Activated naive CD4-positive, alpha-beta T cell treated with anti-CD3 and anti-CD28 coated beads for 36 hours (primary cell): Measurements from ENCODE around the gene VIPR1. TPM values are rescaled to one million over a fixed set of nuclear protein-coding genes. Genes with fewer than 3 reads are reported as not detected.

ENCODE experiments used
- CTCF ChIA-PET: fragments of 350-600 bp; sonication (Branson Sonifier 250); formaldehyde crosslinking; loops from one replicate; lab custom pipeline; 2021; ENCODE audit warnings: antibody characterized with exemption; lab: Charles Lee
- DNase-seq: peaks from one replicate; pipeline ENCODE4 v3.0.0-alpha.2; 2020
- H3K27ac Mint-ChIP-seq: one replicate; pipeline ENCODE4 v1.8.0; 2021; ENCODE audit warnings: mild to moderate bottlenecking, mixed read lengths
- H3K27me3 Mint-ChIP-seq: one replicate; pipeline ENCODE4 v1.8.0; 2021; ENCODE audit warnings: low read depth, mixed read lengths
- H3K36me3 Mint-ChIP-seq: one replicate; pipeline ENCODE4 v1.8.0; 2021; ENCODE audit warnings: low read depth, mixed read lengths
- H3K4me1 Mint-ChIP-seq: one replicate; pipeline ENCODE4 v1.8.0; 2021; ENCODE audit warnings: low read depth, mixed read lengths
- H3K4me3 Mint-ChIP-seq: one replicate; pipeline ENCODE4 v1.8.0; 2021; ENCODE audit warnings: mild to moderate bottlenecking, moderate library complexity, mixed read lengths
- H3K9me3 Mint-ChIP-seq: one replicate; pipeline ENCODE4 v1.8.0; 2021; ENCODE audit warnings: mixed read lengths
- intact Hi-C: fragments of 100-400 bp; cut with micrococcal nuclease; formaldehyde crosslinking; loops from one replicate; pipeline ENCODE4 v1.15.1; 2023
- total RNA-seq, 2 experiments: library from RNA; stranded (reverse); gene quantifications; one replicate each; pipeline ENCODE4 v1.2.3, GENCODE V29; 2021

The VIPR1 gene
- total RNA-seq, 2 experiments from 2014 or later: 6.3 to 8.4 TPM

DNA sequence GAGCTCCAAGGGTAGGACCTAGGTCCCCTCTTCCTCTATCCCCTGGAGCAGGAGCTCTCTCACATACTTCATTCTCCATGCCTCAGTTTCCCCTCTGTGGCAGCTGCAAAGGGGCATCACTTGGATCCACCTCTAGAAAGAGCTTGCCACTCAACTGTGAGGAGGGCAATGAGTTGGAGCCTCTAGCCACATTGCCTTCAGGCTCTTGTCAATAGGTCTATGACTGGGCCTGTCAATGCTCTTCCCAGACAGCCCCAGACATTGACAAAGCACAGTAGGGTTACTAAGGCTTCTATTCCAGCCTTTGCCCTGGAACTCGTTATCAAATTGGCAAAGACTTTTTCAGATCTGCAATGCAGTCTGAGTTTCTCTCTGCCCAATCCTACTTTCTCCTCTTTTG is 4.4 kb upstream of the VIPR1 start:
- intact Hi-C loops: no loop called here
- Mint-ChIP-seq H3K9me3 (no peaks in the 10 kb centered on the region), H3K4me3 (no peak overlapping the region)

DNA sequence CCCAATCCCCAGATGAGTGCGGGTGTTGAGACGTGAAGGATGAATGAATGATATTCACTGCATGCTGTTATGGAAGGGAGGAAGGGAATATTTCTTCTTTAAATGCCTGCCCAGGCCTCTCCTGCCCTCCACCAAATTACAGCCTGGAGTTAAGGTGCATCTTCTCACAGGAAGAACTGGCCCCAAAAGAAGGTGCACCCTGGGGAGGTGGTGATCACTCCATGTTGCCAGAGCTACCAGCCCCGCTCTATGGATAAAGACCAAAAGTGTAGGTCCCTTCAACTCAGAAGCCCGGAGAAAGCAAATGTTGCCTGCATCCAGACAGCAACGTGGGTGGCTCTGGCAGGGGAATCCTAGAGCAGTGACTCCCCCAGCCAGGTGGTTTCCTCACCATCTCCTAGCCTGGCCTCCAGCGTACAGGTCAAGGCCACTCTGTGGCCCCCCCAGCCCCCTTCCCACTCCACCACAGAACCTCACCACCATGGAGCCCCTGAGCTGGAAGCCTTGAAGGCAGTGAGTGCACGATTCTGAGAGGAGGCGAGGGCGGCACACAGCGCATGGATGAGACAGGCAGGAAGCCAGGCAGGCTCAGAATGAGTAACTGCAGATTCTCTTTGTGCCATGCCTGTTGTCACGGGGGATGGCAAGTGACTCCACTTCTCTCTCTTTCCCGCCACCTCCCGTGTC is 3.5 kb upstream of the VIPR1 start:
- intact Hi-C loops: no loop called here
- Mint-ChIP-seq H3K27ac (no peak overlapping the region), H3K4me3 (no peak overlapping the region), H3K4me1 (peaks cover 14% of the 10 kb centered on the region), H3K36me3 (no peaks in the 10 kb centered on the region), H3K9me3 (no peaks in the 10 kb centered on the region), H3K27me3 (peaks cover 16% of the 10 kb centered on the region)
- CTCF ChIA-PET: interaction anchor here (1.8 kb wide), 1 partner anchor 35 kb away, joined by 5 read pairs; no protein-coding TSS in a partner anchor
- peak; percentile 32 for DNase-seq

More for the DNA sequence above, 4.4 kb upstream of the VIPR1 start:
- peaks cover 6% of the 10 kb centered on the region for H3K4me1 Mint-ChIP-seq
- peaks cover 16% of the 10 kb centered on the region for H3K27me3 Mint-ChIP-seq
- DNase-seq: no peak
- CTCF ChIA-PET: interaction anchor here (0.6 to 1.8 kb wide), 4 partner anchors 23 to 91 kb away, joined by 3 to 5 read pairs (median 4); no protein-coding TSS in a partner anchor
- H3K36me3 Mint-ChIP-seq: no peaks in the 10 kb centered on the region
- no peak overlapping the region for H3K27ac Mint-ChIP-seq

DNA sequence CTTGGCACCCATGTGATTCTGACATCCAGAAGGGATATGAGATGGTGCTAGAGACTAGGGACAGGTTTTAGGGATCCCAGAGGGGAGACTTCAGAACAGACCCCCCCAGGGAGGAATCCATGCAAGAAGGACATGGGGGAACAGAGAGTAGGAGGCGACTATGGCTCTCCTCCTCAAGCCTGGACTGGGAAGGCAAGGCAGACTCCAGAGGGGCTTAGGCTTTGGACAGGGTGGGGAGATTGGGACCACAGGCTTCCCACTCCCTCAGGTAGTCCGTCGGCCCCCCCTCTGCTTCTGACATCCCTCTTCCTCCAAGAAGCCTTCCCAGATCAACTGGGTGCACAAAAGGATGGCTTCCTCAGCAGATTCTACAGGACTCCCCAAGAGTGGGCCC is 3.0 kb upstream of the VIPR1 start:
- Mint-ChIP-seq H3K4me3 (no peak overlapping the region), H3K27me3 (peaks cover 16% of the 10 kb centered on the region), H3K9me3 (no peaks in the 10 kb centered on the region), H3K36me3 (no peaks in the 10 kb centered on the region), H3K27ac (no peak overlapping the region), H3K4me1 (peaks cover 19% of the 10 kb centered on the region)
- intact Hi-C loops: no loop called here
- DNase-seq: no peak
- CTCF ChIA-PET: no interaction called here

DNA sequence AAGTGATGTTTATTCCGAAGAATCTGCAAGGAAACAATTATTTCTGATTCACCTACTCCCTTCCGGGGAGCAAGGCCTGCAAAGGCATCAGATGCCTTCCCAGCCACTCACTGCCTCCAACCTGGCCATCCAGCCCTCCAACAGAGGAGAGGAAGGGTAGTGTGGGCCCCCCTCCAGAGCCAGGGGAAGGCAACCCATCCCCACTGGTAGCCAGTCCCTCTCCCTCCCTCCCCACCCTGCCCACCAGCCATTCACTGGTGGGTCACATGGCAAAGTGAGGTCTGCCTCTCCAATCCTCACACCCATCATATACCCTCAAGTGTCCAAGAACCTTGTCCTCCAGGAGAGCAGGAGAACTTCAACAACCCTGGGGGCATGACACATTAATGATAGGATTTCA is 2.4 kb upstream of the VIPR1 start:
- Mint-ChIP-seq H3K27me3 (peaks cover 16% of the 10 kb centered on the region), H3K27ac (no peak overlapping the region), H3K36me3 (no peaks in the 10 kb centered on the region), H3K4me1 (peaks cover 19% of the 10 kb centered on the region), H3K9me3 (no peaks in the 10 kb centered on the region), H3K4me3 (no peak overlapping the region)
- no peak for DNase-seq
- intact Hi-C loops: loop anchor here (5.0 kb wide), 1 partner anchor 382 kb away; no protein-coding TSS in a partner anchor
- CTCF ChIA-PET: interaction anchor here (1.4 to 6.4 kb wide), 3 partner anchors 8 to 252 kb away, joined by 4 to 201 read pairs (median 12); no protein-coding TSS in a partner anchor

DNA sequence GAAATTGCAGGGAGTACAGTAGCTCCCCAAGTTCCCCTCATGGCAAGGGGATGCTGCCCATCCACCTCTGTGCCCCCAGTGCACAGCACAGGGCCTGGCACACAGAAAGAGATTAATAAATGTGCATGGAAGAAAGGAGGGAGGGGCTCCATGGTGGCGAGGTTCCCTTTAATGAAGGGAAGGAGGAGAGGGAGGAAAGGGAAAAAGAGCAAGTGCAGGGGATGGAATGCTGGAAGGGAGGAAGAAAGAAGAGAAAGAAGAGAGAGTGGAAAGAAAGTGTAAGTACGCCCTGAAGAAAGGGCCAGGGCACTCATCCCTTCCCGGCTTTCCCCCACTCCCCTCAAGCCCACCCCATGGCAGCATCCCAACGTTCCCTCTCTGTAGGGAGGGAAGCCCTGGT is 1.5 kb upstream of the VIPR1 start:
- intact Hi-C loops: loop anchor here (1.0 to 5.0 kb wide), 2 partner anchors 137 to 381 kb away; no protein-coding TSS in a partner anchor
- CTCF ChIA-PET: interaction anchor here (0.6 to 6.4 kb wide), 12 partner anchors 9 to 325 kb away, joined by 3 to 201 read pairs (median 4); no protein-coding TSS in a partner anchor
- no peak overlapping the region for H3K27ac Mint-ChIP-seq
- peak overlapping the region; percentile 44 for H3K4me3 Mint-ChIP-seq
- no peaks in the 10 kb centered on the region for H3K9me3 Mint-ChIP-seq
- H3K4me1 Mint-ChIP-seq: peaks cover 19% of the 10 kb centered on the region
- DNase-seq: no peak
- H3K27me3 Mint-ChIP-seq: peaks cover 16% of the 10 kb centered on the region
- no peaks in the 10 kb centered on the region for H3K36me3 Mint-ChIP-seq

DNA sequence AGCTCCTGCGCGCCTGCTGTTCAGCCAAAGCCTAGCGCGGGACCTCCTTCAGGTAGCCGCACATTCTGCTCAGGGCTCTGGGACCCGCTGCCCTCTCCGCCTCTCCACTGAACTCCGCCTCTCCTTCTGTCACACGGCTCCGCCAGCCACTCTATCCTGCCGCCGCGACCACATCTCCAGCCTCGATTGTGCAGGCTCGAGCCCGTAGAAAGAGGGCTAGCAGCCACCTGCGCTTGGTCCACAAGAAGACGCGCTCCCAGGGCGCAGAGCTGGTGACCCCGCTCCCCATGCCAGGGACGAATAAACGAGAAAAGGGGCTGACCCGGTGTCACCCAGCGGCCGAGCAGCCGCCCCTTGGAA is 1.1 kb upstream of the VIPR1 start:
- no peak for DNase-seq
- no peaks in the 10 kb centered on the region for H3K36me3 Mint-ChIP-seq
- no peaks in the 10 kb centered on the region for H3K9me3 Mint-ChIP-seq
- H3K4me3 Mint-ChIP-seq: peak overlapping the region; percentile 90
- CTCF ChIA-PET: interaction anchor here (0.5 to 6.4 kb wide), 14 partner anchors 9 to 567 kb away, joined by 3 to 201 read pairs (median 4); no protein-coding TSS in a partner anchor
- intact Hi-C loops: loop anchor here (1.0 to 5.0 kb wide), 2 partner anchors 137 to 381 kb away; no protein-coding TSS in a partner anchor
- H3K27me3 Mint-ChIP-seq: peaks cover 16% of the 10 kb centered on the region
- H3K4me1 Mint-ChIP-seq: peaks cover 21% of the 10 kb centered on the region
- H3K27ac Mint-ChIP-seq: no peak overlapping the region

DNA sequence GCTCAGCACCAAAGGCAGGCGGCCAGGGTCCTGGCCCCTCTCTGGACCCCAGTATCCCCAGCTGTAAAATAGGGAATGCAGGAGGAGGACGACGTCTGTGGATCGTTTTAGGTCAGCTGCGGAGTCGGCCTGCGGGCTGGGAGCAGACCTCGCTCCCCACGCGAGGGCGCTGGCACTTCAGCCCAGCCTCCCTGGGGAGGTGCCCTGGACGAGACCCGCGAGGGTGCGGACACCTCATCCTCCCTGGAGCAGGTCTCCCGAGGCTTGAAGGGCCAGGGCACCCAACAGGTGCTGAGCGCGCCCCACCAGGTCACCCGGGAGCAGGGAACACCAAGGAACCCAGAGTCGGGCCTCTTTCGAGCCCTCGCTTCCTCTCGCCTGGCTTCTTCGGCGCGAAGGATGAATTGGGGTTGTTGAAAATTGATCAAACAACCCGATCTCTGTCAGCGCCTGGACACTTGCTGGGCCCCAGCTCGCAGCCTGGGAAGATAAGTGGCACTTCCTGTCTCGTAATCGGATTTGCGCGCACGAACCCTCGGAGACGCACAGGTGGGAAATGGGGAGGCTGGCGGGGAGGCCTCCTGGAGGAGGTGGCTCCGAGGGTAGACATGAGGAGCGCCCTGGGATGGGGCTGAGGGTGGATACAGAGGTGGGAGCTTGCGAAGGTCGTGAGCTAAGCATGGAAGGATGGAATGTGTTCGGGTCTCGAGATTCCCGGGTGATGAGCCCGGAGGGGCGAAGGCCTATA is 588 bp upstream of the VIPR1 start:
- Mint-ChIP-seq H3K27me3 (peaks cover 16% of the 10 kb centered on the region), H3K9me3 (no peaks in the 10 kb centered on the region), H3K36me3 (no peaks in the 10 kb centered on the region), H3K4me1 (peaks cover 27% of the 10 kb centered on the region), H3K27ac (peak overlapping the region; percentile 76), H3K4me3 (peak overlapping the region; percentile 90)
- DNase-seq: peak; percentile 75
- intact Hi-C loops: loop anchor here (1.0 to 5.0 kb wide), 10 partner anchors 17 to 540 kb away; partner anchors contain the start of genes NKTR and ULK4
- CTCF ChIA-PET: interaction anchor here (0.5 to 6.4 kb wide), 20 partner anchors 8 to 567 kb away, joined by 3 to 201 read pairs (median 3); no protein-coding TSS in a partner anchor

DNA sequence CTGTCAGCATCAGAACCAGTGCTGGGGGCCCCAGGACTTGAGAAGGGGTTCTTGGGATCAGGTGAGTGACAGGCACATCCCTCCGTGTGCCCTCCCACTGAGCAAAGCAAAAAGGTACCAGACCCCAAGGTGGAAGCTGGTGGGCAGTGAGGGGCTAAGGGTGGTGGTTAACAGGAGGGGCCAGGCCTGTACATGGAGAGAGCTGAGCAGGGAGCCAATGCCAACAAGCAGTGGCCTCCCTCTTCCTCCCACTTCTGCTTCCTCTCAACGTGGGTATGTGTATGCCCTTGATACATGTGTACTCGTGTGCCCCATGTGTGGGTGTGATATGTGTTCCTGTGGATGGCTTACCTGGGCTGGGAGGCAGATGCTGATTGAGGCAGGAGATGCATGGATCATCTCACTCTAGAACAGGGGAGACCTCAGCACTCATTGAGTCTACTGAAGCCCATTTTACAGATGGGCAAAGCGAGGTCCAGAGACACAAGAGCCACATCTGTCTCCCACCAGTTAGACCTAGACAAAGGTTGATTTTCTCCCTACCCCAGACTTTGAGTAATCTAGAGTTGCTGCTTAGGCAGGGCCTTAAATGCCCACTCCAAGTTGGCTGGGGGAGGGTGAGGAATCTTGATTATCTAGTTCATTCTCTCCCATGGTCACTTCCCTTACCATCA is 945 bp downstream of the VIPR1 start:
- DNase-seq: peak; percentile 4
- CTCF ChIA-PET: interaction anchor here (6.4 kb wide), 1 partner anchor 38 kb away, joined by 201 read pairs; no protein-coding TSS in a partner anchor
- H3K4me3 Mint-ChIP-seq: peak overlapping the region; percentile 76
- H3K27ac Mint-ChIP-seq: no peak overlapping the region
- H3K36me3 Mint-ChIP-seq: no peaks in the 10 kb centered on the region
- intact Hi-C loops: loop anchor here (5.0 kb wide), 1 partner anchor 379 kb away; no protein-coding TSS in a partner anchor
- peaks cover 40% of the 10 kb centered on the region for H3K4me1 Mint-ChIP-seq
- H3K27me3 Mint-ChIP-seq: peaks cover 16% of the 10 kb centered on the region
- no peaks in the 10 kb centered on the region for H3K9me3 Mint-ChIP-seq

DNA sequence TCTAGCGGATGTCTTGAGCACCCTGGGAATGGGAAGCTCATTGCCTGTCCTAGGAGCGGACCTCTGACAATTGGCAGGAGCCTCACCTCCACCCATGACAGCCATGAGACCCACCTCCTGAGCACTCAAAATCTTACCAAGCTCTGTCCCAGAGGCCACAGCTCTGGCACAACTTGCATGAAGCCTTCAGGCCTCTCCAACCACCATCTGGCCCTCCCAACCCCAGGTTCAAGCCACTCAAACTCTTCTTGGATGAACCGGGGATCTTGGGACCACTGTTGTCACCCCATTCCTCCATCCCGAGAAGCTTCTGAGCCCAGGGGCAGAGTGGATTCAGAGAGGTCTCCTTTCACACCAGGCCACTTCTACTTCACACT is 1.5 kb downstream of the VIPR1 start:
- Mint-ChIP-seq H3K36me3 (no peaks in the 10 kb centered on the region), H3K4me3 (peak overlapping the region; percentile 10), H3K9me3 (no peaks in the 10 kb centered on the region), H3K4me1 (peaks cover 46% of the 10 kb centered on the region), H3K27me3 (peaks cover 16% of the 10 kb centered on the region), H3K27ac (no peak overlapping the region)
- intact Hi-C loops: loop anchor here (5.0 kb wide), 1 partner anchor 378 kb away; no protein-coding TSS in a partner anchor
- DNase-seq: no peak
- CTCF ChIA-PET: interaction anchor here (6.4 kb wide), 1 partner anchor 38 kb away, joined by 201 read pairs; no protein-coding TSS in a partner anchor

DNA sequence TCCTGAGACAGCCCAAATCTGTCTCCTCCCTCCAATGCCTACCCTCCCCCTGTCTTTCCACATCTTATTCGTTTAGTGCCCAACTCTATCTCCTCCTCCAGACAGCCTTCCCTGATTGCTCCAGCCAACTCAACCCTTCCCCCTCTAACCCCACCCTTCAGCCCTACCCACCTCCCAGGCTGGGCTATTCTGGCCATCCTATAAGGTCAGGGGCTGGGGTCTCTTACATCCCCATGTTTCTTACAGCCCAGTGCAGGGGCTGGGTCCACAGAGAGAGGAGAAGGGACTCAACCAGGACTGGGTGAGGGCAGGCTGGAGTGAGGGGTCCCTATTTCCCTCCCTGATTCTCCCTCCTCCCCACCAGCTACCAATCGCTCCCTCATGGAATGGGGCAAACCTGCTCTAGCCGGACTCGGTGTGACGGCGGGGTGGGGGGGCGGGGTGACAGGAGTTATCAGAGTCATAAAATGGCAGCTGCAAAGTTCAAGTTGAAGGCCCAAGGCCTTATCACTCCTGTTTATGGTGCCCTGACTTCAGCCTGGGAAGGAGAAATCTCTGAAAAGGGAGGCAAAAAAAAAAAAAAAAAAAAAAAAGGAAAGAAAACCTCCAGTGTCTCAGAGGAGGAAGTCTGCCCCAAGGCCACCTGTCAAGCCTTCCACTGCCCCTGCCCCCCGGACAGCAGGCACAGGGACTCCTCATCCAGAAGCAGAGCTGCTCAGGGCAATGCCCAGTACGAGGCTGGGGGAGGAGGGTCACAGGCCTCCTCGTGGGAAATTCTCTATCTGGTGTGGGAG is 2.1 kb downstream of the VIPR1 start:
- Mint-ChIP-seq H3K36me3 (no peaks in the 10 kb centered on the region), H3K4me1 (peaks cover 50% of the 10 kb centered on the region), H3K27ac (no peak overlapping the region), H3K4me3 (peak overlapping the region; percentile 10), H3K9me3 (no peaks in the 10 kb centered on the region), H3K27me3 (peaks cover 16% of the 10 kb centered on the region)
- intact Hi-C loops: loop anchor here (5.0 kb wide), 1 partner anchor 378 kb away; no protein-coding TSS in a partner anchor
- no peak for DNase-seq
- CTCF ChIA-PET: interaction anchor here (1.1 to 6.4 kb wide), 2 partner anchors 9 to 37 kb away, joined by 4 to 201 read pairs; no protein-coding TSS in a partner anchor
